GM21825 (cell line): ENCODE measurements around the gene ZFYVE28.

Experiments
- ATAC-seq: cut with Tn5 transposase; IDR thresholded peaks from one replicate; pipeline ENCODE4 v1.9.1; 2021; ENCODE audit warnings: mild to moderate bottlenecking, moderate library complexity; ENCODE audit not compliant: unreplicated experiment

Gene ZFYVE28

GRCh38 chr4:2264481-2265041 is 153.9 kb downstream of the ZFYVE28 start:
- no peak for ATAC-seq

GRCh38 chr4:2263926-2264321 is 154.5 kb downstream of the ZFYVE28 start:
- no peak for ATAC-seq

GRCh38 chr4:2262944-2263250 is 155.5 kb downstream of the ZFYVE28 start:
- no peak for ATAC-seq

GRCh38 chr4:2262145-2262943 is 156.1 kb downstream of the ZFYVE28 start:
- peak; percentile 88 for ATAC-seq

- no peak for ATAC-seq
Observed at GRCh38 chr4:2261853-2262144, 156.6 kb downstream of the ZFYVE28 start, which contains the start of gene MXD4. TSS of gene MXD4 (minus strand) at chr4:2262109. CDS start at chr4:2261980, 129 bp downstream.

- ATAC-seq, result no peak
Observed at GRCh38 chr4:2261110-2261852, 157.2 kb downstream of the ZFYVE28 start.

- ATAC-seq, result no peak
Observed at GRCh38 chr4:2260344-2261109, 157.9 kb downstream of the ZFYVE28 start.

- no peak for ATAC-seq
Observed at GRCh38 chr4:2259541-2260343, 158.7 kb downstream of the ZFYVE28 start.

- ATAC-seq, result no peak
Observed at GRCh38 chr4:2259036-2259540, 159.4 kb downstream of the ZFYVE28 start.

GRCh38 chr4:2258091-2259035 is 160.1 kb downstream of the ZFYVE28 start:
- no peak for ATAC-seq

- no peak for ATAC-seq
Observed at GRCh38 chr4:2257361-2258081, 160.9 kb downstream of the ZFYVE28 start.

- no peak for ATAC-seq
Observed at GRCh38 chr4:2256781-2257191, 161.7 kb downstream of the ZFYVE28 start.

- no peak for ATAC-seq
Observed at GRCh38 chr4:2256156-2256731, 162.2 kb downstream of the ZFYVE28 start.

GRCh38 chr4:2255501-2256155 is 162.8 kb downstream of the ZFYVE28 start:
- no peak for ATAC-seq

- no peak for ATAC-seq
Observed at GRCh38 chr4:2254665-2255500, 163.6 kb downstream of the ZFYVE28 start.

- ATAC-seq, result no peak
Observed at GRCh38 chr4:2253160-2254084, 165.0 kb downstream of the ZFYVE28 start.
